Measurements from ENCODE around the gene S1PR4. TPM values are rescaled to one million over a fixed set of nuclear protein-coding genes. Genes with fewer than 3 reads are reported as not detected.

S1PR4 gene
- total RNA-seq, 1 donor: not detected

GRCh38 chr19:3206216-3206953 lies 27.8 kb downstream of the S1PR4 start:
- TF ChIP-seq, protein P1, sequence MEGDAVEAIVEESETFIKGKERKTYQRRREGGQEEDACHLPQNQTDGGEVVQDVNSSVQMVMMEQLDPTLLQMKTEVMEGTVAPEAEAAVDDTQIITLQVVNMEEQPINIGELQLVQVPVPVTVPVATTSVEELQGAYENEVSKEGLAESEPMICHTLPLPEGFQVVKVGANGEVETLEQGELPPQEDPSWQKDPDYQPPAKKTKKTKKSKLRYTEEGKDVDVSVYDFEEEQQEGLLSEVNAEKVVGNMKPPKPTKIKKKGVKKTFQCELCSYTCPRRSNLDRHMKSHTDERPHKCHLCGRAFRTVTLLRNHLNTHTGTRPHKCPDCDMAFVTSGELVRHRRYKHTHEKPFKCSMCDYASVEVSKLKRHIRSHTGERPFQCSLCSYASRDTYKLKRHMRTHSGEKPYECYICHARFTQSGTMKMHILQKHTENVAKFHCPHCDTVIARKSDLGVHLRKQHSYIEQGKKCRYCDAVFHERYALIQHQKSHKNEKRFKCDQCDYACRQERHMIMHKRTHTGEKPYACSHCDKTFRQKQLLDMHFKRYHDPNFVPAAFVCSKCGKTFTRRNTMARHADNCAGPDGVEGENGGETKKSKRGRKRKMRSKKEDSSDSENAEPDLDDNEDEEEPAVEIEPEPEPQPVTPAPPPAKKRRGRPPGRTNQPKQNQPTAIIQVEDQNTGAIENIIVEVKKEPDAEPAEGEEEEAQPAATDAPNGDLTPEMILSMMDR (IDR thresholded peaks at IDR 0.05; ENCODE audit: extremely low read depth, low read depth, low read length): no peak
- Histone ChIP-seq H3K27me3 (ENCODE audit: insufficient read depth, low read length) (no peaks in the 10 kb centered on the region), H3K79me2 (ENCODE audit: insufficient read depth, low read length) (no peaks in the 10 kb centered on the region), H2AFZ (ENCODE audit: low read length) (no peak overlapping the region), H4K20me1 (ENCODE audit: insufficient read depth, low read length) (peaks cover 5% of the 10 kb centered on the region), H3K9me3 (ENCODE audit: low read depth, low read length) (no peaks in the 10 kb centered on the region), H3K4me2 (ENCODE audit: insufficient read depth, low read length) (no peak overlapping the region), H3K4me1 (ENCODE audit: insufficient read depth, low read length) (no peaks in the 10 kb centered on the region), H3K27ac (ENCODE audit: low read depth, low read length) (no peak overlapping the region), H3K4me3 (ENCODE audit: insufficient read depth, low read length) (no peak overlapping the region), H3K36me3 (ENCODE audit: insufficient read depth, low read length) (peaks cover 15% of the 10 kb centered on the region)
- DNase-seq (ENCODE audit: insufficient read length, low spot score, missing footprints): no peak

GRCh38 chr19:3207461-3208242 lies 29.1 kb downstream of the S1PR4 start:
- Histone ChIP-seq H3K9me3 (ENCODE audit: low read depth, low read length) (no peaks in the 10 kb centered on the region), H3K4me1 (ENCODE audit: insufficient read depth, low read length) (no peaks in the 10 kb centered on the region), H3K4me3 (ENCODE audit: insufficient read depth, low read length) (no peak overlapping the region), H3K36me3 (ENCODE audit: insufficient read depth, low read length) (peaks cover 15% of the 10 kb centered on the region), H3K27ac (ENCODE audit: low read depth, low read length) (no peak overlapping the region), H3K79me2 (ENCODE audit: insufficient read depth, low read length) (no peaks in the 10 kb centered on the region), H3K27me3 (ENCODE audit: insufficient read depth, low read length) (no peaks in the 10 kb centered on the region), H3K4me2 (ENCODE audit: insufficient read depth, low read length) (no peak overlapping the region), H2AFZ (ENCODE audit: low read length) (no peak overlapping the region), H4K20me1 (ENCODE audit: insufficient read depth, low read length) (peaks cover 5% of the 10 kb centered on the region)
- TF ChIP-seq, protein P1 (IDR thresholded peaks at IDR 0.05; ENCODE audit: extremely low read depth, low read depth, low read length): no peak
- DNase-seq (ENCODE audit: insufficient read length, low spot score, missing footprints): no peak

DNA sequence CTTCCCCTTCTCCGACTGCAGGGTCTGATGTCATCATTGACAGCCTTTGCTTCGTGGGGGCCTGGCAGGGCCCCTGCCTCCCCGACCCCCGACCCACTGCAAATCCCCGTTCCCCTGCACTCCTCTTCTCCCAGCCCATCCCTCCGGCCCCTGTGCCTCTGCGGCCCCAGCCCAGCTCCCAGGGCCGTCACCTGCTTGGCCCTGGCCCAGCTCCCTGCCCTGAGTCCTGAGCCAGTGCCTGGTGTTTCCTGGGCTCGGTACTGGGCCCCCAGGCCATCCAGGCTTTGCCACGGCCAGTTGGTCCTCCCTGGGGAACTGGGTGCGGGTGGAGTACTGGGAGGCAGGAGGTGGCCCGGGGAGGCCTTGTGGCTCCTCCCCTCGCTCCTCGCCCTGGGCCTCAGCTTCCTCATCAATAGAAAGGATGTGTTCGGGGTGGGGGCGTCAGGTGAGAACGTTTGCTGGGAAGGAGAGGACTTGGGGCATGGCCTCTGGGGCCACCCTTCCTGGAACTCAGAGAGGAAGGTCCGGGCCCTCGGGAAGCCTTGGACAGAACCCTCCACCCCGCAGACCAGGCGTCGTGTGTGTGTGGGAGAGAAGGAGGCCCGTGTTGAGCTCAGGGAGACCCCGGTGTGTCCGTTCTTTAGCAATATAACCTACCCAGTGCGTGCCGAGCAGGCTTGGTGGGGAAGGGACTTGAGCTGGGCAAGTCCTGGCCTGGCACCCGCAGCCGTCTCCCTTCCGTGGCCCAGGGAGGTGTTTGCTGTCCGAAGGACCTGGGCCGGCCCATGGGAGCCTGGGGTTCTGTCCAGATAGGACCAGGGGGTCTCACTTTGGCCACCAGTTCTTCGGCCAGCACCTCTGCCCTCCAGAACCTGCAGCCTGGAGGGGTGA lies 30.0 kb downstream of the S1PR4 start:
- no peak overlapping the region for H3K27ac ChIP-seq (ENCODE audit: low read depth, low read length)
- no peak overlapping the region for H3K4me3 ChIP-seq (ENCODE audit: insufficient read depth, low read length)
- no peak overlapping the region for H3K4me2 ChIP-seq (ENCODE audit: insufficient read depth, low read length)
- no peaks in the 10 kb centered on the region for H3K9me3 ChIP-seq (ENCODE audit: low read depth, low read length)
- no peaks in the 10 kb centered on the region for H3K79me2 ChIP-seq (ENCODE audit: insufficient read depth, low read length)
- DNase-seq (ENCODE audit: insufficient read length, low spot score, missing footprints): no peak
- TF ChIP-seq, protein P1 (IDR thresholded peaks at IDR 0.05; ENCODE audit: extremely low read depth, low read depth, low read length): no peak
- peaks cover 15% of the 10 kb centered on the region for H3K36me3 ChIP-seq (ENCODE audit: insufficient read depth, low read length)
- H3K27me3 ChIP-seq (ENCODE audit: insufficient read depth, low read length): no peaks in the 10 kb centered on the region
- no peak overlapping the region for H2AFZ ChIP-seq (ENCODE audit: low read length)
- H4K20me1 ChIP-seq (ENCODE audit: insufficient read depth, low read length): peaks cover 5% of the 10 kb centered on the region
- no peaks in the 10 kb centered on the region for H3K4me1 ChIP-seq (ENCODE audit: insufficient read depth, low read length)
